Panc1 (cell line): ENCODE data around the gene PRKCD. TPM values are rescaled to one million over a fixed set of nuclear protein-coding genes. Genes with fewer than 3 reads are reported as not detected.

Experiments used
- ATAC-seq: fragments of 200-7000 bp; cut with Tn5 transposase; 2 replicates; pipeline ENCODE4 v1.9.1; 2020; ENCODE audit warnings: mild to moderate bottlenecking, moderate library complexity
- BruUV-seq: library from RNA; stranded (reverse); fragments of 400-500 nt; replicated peaks from 2 replicates; lab custom pipeline; 2021; lab: Mats Ljungman, UMichigan
- CTCF ChIA-PET: fragments of 300-600 bp; sonication (Branson Sonifier 250); formaldehyde crosslinking; loops from one replicate; lab custom pipeline; 2022; ENCODE audit warnings: antibody characterized with exemption; lab: Charles Lee
- POLR2A ChIA-PET: fragments of 300-600 bp; sonication (Branson Sonifier 250); formaldehyde crosslinking; loops from one replicate; lab custom pipeline; 2022; ENCODE audit warnings: antibody characterized with exemption; lab: Charles Lee
- DNase-seq: peaks from one replicate; pipeline ENCODE4 v3.0.0-alpha.2; 2010; ENCODE audit warnings: low read depth, low spot score
- H3K27ac ChIP-seq: 2 replicates; pipeline ENCODE4 v1.5.1; 2011; ENCODE audit warnings: mild to moderate bottlenecking, low read length, inconsistent platforms
- H3K27me3 ChIP-seq: fragments of 200-500 bp; sonication (Bioruptor generic); 2 replicates; pipeline ENCODE4 v1.6.0; 2014; ENCODE audit warnings: low read length, inconsistent platforms; ENCODE audit not compliant: control insufficient read depth, insufficient read depth
- H3K36me3 ChIP-seq: fragments of 200-500 bp; sonication (Bioruptor generic); 2 replicates; pipeline ENCODE4 v1.5.1; 2014; ENCODE audit warnings: inconsistent platforms, mild to moderate bottlenecking, low read length, moderate library complexity; ENCODE audit not compliant: control insufficient read depth, insufficient read depth
- H3K4me1 ChIP-seq: 2 replicates; pipeline ENCODE4 v1.5.1; 2011; ENCODE audit warnings: inconsistent platforms, mild to moderate bottlenecking, low read length, moderate library complexity; ENCODE audit not compliant: control insufficient read depth, insufficient read depth
- H3K4me3 ChIP-seq, 2 experiments: 2 replicates each; pipeline ENCODE4 v1.5.1; 2011 to 2012; ENCODE audit warnings: low read depth in 2 of 2, low read length in 2 of 2, mild to moderate bottlenecking in 2 of 2, inconsistent platforms in 1 of 2, moderate library complexity in 1 of 2
- H3K9me3 ChIP-seq: fragments of 200-500 bp; sonication (Bioruptor generic); 2 replicates; pipeline ENCODE4 v1.5.1; 2014; ENCODE audit warnings: low read depth, mild to moderate bottlenecking, inconsistent platforms, low read length, moderate library complexity; ENCODE audit not compliant: control insufficient read depth, insufficient read depth
- POLR2AphosphoS5 ChIP-seq: IDR thresholded peaks from 2 replicates; pipeline ENCODE4 v1.6.1; 2012; ENCODE audit warnings: mild to moderate bottlenecking, low read depth, low read length, moderate library complexity
- SIN3A ChIP-seq: IDR thresholded peaks from 2 replicates; pipeline ENCODE4 v1.6.1; 2012; ENCODE audit warnings: low read depth, mild to moderate bottlenecking, low read length, moderate library complexity, borderline replicate concordance; ENCODE audit not compliant: insufficient read depth
- TCF7L2 ChIP-seq: IDR thresholded peaks from 2 replicates; pipeline ENCODE4 v1.6.1; 2011; ENCODE audit warnings: mild to moderate bottlenecking, low read depth, low read length, inconsistent platforms
- in situ Hi-C: cut with HindIII; loops from 2 replicates; pipeline ENCODE4 v1.10.0; 2016; ENCODE audit warnings: low sequenced_read_pairs, low pct_unique_long_range_greater_than_20kb
- intact Hi-C: fragments of 100-400 bp; cut with micrococcal nuclease; formaldehyde crosslinking; loops from one replicate; pipeline ENCODE4 v1.10.0; 2022; ENCODE audit not compliant: unreplicated experiment
- total RNA-seq: library from RNA; stranded (reverse); gene quantifications from one replicate; pipeline ENCODE4 v1.2.1, GENCODE V29; 2021; ENCODE audit not compliant: unreplicated experiment
- TF ChIP-seq, protein P1 (sequence below), 2 experiments: IDR thresholded peaks; 2 replicates each; pipeline ENCODE4 v1.6.1; 2011 to 2012; ENCODE audit warnings: low read depth in 2 of 2, control low read depth in 1 of 2, low read length in 1 of 2, mild to moderate bottlenecking in 1 of 2, moderate library complexity in 1 of 2; ENCODE audit not compliant: insufficient read depth in 1 of 2
- TF ChIP-seq, protein P2 (sequence below): fragments of 450-650 bp; IDR thresholded peaks from 2 replicates; pipeline ENCODE4 v1.5.1; 2017; ENCODE audit warnings: mild to moderate bottlenecking

Gene PRKCD
- total RNA-seq, 1 experiment from 2014 or later = 14.0 TPM

DNA sequence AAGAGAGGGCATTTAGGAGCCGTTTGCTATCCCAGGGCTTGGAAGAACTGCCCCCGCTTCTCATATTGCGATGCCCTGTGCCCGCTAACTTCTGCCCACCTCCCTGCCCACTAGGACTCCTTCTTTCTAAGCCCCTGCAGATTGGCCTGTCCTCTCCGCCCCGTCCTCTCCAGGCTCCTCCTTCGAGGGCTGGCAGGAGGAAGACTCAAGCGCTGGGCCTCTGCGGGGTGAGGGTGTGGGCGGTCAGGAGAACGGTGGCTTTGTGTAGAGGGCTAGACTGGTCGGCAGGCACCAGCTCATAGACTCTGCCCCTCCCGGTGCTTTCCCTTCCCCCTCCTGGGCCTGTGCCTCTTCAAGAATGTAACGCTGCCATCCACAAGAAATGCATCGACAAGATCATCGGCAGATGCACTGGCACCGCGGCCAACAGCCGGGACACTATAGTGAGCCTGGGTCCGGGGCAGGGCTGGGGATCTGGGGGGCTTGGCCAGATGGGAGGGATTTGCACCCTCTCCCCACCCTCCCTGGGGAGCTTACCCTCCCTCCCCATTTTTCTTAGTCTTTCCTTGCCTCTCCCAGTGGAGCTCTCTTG is 21.9 kb downstream of the PRKCD start:
- in situ Hi-C loops = no loop called here
- intact Hi-C loops = no loop called here
- Histone ChIP-seq H3K27ac (no peak overlapping the region), H3K27me3 (no peaks in the 10 kb centered on the region), H3K4me1 (no peaks in the 10 kb centered on the region), H3K4me3 (no peak overlapping the region), H3K36me3 (no peaks in the 10 kb centered on the region), H3K9me3 (no peaks in the 10 kb centered on the region)
- no peak for ATAC-seq
- CTCF ChIA-PET = interaction anchor here (0.7 kb wide), 1 partner anchor 21 kb away, joined by 10 read pairs; no protein-coding TSS in a partner anchor
- DNase-seq = no peak
- BruUV-seq = no TSS peak
- TF ChIP-seq TCF7L2 = no peak
- TF ChIP-seq POLR2AphosphoS5 = no peak
- no peak for TF ChIP-seq SIN3A
- TF ChIP-seq, protein P1, sequence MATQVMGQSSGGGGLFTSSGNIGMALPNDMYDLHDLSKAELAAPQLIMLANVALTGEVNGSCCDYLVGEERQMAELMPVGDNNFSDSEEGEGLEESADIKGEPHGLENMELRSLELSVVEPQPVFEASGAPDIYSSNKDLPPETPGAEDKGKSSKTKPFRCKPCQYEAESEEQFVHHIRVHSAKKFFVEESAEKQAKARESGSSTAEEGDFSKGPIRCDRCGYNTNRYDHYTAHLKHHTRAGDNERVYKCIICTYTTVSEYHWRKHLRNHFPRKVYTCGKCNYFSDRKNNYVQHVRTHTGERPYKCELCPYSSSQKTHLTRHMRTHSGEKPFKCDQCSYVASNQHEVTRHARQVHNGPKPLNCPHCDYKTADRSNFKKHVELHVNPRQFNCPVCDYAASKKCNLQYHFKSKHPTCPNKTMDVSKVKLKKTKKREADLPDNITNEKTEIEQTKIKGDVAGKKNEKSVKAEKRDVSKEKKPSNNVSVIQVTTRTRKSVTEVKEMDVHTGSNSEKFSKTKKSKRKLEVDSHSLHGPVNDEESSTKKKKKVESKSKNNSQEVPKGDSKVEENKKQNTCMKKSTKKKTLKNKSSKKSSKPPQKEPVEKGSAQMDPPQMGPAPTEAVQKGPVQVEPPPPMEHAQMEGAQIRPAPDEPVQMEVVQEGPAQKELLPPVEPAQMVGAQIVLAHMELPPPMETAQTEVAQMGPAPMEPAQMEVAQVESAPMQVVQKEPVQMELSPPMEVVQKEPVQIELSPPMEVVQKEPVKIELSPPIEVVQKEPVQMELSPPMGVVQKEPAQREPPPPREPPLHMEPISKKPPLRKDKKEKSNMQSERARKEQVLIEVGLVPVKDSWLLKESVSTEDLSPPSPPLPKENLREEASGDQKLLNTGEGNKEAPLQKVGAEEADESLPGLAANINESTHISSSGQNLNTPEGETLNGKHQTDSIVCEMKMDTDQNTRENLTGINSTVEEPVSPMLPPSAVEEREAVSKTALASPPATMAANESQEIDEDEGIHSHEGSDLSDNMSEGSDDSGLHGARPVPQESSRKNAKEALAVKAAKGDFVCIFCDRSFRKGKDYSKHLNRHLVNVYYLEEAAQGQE (IDR thresholded peaks at IDR 0.05; ENCODE audit: insufficient read depth in 1 of 2, low read depth in 2 of 2, low read length in 1 of 2) = no peak
- POLR2A ChIA-PET = no interaction called here

DNA sequence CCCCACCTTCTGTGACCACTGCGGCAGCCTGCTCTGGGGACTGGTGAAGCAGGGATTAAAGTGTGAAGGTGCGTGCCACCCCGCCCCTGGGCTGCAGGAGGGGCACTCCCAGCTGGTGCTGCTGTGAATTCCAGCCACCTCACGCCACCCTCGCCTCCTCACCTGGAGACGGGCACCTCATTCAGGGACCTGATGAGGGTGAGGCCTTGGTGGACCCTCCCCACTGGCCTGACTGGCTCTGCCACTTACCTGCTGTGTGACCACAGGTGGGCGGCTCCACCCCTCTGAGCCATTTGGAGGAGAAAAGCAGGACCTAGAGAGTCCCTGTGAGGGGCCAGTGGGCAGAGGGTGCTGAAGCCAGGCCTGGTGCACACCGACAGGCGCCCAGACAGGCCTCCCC is 22.5 kb downstream of the PRKCD start:
- no TSS peak for BruUV-seq
- no peaks in the 10 kb centered on the region for H3K4me1 ChIP-seq
- ChIA-PET CTCF (interaction anchor here (0.7 kb wide), 1 partner anchor 21 kb away, joined by 10 read pairs; no protein-coding TSS in a partner anchor), POLR2A (no interaction called here)
- intact Hi-C loops (no loop called here), in situ Hi-C loops (no loop called here)
- TF ChIP-seq, protein P2, sequence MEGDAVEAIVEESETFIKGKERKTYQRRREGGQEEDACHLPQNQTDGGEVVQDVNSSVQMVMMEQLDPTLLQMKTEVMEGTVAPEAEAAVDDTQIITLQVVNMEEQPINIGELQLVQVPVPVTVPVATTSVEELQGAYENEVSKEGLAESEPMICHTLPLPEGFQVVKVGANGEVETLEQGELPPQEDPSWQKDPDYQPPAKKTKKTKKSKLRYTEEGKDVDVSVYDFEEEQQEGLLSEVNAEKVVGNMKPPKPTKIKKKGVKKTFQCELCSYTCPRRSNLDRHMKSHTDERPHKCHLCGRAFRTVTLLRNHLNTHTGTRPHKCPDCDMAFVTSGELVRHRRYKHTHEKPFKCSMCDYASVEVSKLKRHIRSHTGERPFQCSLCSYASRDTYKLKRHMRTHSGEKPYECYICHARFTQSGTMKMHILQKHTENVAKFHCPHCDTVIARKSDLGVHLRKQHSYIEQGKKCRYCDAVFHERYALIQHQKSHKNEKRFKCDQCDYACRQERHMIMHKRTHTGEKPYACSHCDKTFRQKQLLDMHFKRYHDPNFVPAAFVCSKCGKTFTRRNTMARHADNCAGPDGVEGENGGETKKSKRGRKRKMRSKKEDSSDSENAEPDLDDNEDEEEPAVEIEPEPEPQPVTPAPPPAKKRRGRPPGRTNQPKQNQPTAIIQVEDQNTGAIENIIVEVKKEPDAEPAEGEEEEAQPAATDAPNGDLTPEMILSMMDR = no peak
- TF ChIP-seq TCF7L2 (no peak), SIN3A (no peak), POLR2AphosphoS5 (no peak)
- H3K36me3 ChIP-seq = no peaks in the 10 kb centered on the region
- H3K4me3 ChIP-seq = no peak overlapping the region
- no peaks in the 10 kb centered on the region for H3K9me3 ChIP-seq
- no peak overlapping the region for H3K27ac ChIP-seq
- no peaks in the 10 kb centered on the region for H3K27me3 ChIP-seq
- ATAC-seq (no peak), DNase-seq (no peak)

DNA sequence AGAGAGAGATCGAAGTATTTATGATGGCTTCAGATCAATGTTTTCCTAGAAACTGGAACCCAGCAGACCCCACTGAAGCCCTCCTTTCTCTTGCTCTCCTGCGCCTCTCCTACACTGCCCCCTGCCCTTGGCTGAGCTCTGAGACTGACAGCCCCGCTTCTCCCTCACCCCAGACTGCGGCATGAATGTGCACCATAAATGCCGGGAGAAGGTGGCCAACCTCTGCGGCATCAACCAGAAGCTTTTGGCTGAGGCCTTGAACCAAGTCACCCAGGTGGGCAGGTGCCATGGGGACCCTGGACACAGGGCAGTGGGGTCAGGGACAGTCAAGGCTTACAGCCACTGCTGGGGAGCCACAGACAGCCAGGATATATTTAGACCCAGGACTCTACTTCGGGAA is 23.7 kb downstream of the PRKCD start:
- H3K4me3 ChIP-seq = no peak overlapping the region
- no peaks in the 10 kb centered on the region for H3K36me3 ChIP-seq
- BruUV-seq = no TSS peak
- ATAC-seq (no peak), DNase-seq (no peak)
- H3K27me3 ChIP-seq = no peaks in the 10 kb centered on the region
- intact Hi-C loops = no loop called here
- ChIA-PET POLR2A (interaction anchor here (0.6 kb wide), 1 partner anchor 52 kb away, joined by 3 read pairs; no protein-coding TSS in a partner anchor), CTCF (no interaction called here)
- no peaks in the 10 kb centered on the region for H3K9me3 ChIP-seq
- TF ChIP-seq POLR2AphosphoS5 (no peak), SIN3A (no peak), TCF7L2 (no peak)
- TF ChIP-seq, protein P1 (IDR thresholded peaks at IDR 0.05; ENCODE audit: insufficient read depth in 1 of 2, low read depth in 2 of 2, low read length in 1 of 2) = no peak
- TF ChIP-seq, protein P2 = no peak
- H3K4me1 ChIP-seq = no peaks in the 10 kb centered on the region
- H3K27ac ChIP-seq = no peak overlapping the region
- in situ Hi-C loops = no loop called here
